ENCODE results near the gene DMD.
A peak's percentile ranks its signal among the peaks of the same experiment; 100 is the strongest.
"Not testable (repeated sequence)": the region's sequence is repeated elsewhere in the genome, so short reads cannot be mapped to it uniquely, and the experiment has no call there.

DMD gene

DNA sequence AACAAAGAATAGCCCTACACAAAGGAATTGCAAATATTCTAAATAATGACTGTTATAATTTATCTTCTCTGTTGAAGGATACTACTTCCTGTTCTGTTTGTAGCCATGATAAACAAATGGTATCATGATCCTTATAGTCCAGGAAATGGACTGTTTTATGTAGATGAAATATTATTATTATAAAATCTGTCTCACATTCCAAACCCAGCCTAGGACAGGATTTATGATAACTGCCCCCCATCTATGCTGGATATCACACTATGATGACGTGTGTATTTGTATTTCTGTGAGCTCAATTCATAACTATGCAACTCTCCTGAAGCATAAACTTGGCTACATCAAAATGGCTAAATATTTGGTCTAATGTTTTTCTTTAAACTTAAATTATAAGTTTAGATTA, 21.3 kb downstream of the DMD start:
- no peaks in the 10 kb centered on the region for H3K36me3 Mint-ChIP-seq (ENCODE audit: low read depth)
- H3K9me3 Mint-ChIP-seq: no peaks in the 10 kb centered on the region
- H3K4me3 Mint-ChIP-seq: no peak overlapping the region
- H3K27me3 Mint-ChIP-seq (ENCODE audit: low read depth): no peaks in the 10 kb centered on the region
- TF ChIP-seq, protein P1, sequence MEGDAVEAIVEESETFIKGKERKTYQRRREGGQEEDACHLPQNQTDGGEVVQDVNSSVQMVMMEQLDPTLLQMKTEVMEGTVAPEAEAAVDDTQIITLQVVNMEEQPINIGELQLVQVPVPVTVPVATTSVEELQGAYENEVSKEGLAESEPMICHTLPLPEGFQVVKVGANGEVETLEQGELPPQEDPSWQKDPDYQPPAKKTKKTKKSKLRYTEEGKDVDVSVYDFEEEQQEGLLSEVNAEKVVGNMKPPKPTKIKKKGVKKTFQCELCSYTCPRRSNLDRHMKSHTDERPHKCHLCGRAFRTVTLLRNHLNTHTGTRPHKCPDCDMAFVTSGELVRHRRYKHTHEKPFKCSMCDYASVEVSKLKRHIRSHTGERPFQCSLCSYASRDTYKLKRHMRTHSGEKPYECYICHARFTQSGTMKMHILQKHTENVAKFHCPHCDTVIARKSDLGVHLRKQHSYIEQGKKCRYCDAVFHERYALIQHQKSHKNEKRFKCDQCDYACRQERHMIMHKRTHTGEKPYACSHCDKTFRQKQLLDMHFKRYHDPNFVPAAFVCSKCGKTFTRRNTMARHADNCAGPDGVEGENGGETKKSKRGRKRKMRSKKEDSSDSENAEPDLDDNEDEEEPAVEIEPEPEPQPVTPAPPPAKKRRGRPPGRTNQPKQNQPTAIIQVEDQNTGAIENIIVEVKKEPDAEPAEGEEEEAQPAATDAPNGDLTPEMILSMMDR (IDR thresholded peaks at IDR 0.05; ENCODE audit: unreplicated experiment in 3 of 3): no peak
- H3K4me1 Mint-ChIP-seq: peaks cover 42% of the 10 kb centered on the region
- no peak overlapping the region for H3K27ac Mint-ChIP-seq

DNA sequence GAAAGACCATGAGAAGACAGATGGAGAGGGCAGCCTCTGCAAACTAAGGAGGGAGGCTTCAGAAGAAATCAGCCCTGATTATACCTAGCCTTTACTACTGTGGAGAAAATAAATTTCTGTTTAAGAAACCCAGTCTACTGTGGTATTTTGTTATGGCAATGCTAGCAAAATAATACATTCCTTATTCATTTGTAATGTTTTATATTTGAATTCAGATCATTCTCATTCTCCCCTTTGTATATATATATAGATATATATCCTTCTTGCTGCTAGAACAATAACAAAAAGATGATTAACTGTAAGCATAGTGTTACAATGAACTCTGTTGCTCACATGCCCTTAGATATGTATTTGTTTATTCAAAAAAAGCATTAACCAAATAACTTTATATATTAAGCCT, 22.5 kb downstream of the DMD start:
- peaks cover 41% of the 10 kb centered on the region for H3K4me1 Mint-ChIP-seq
- H3K9me3 Mint-ChIP-seq: no peaks in the 10 kb centered on the region
- TF ChIP-seq, protein P1 (IDR thresholded peaks at IDR 0.05; ENCODE audit: unreplicated experiment in 3 of 3): no peak
- no peak overlapping the region for H3K4me3 Mint-ChIP-seq
- no peaks in the 10 kb centered on the region for H3K27me3 Mint-ChIP-seq (ENCODE audit: low read depth)
- H3K36me3 Mint-ChIP-seq (ENCODE audit: low read depth): no peaks in the 10 kb centered on the region
- no peak overlapping the region for H3K27ac Mint-ChIP-seq

DNA sequence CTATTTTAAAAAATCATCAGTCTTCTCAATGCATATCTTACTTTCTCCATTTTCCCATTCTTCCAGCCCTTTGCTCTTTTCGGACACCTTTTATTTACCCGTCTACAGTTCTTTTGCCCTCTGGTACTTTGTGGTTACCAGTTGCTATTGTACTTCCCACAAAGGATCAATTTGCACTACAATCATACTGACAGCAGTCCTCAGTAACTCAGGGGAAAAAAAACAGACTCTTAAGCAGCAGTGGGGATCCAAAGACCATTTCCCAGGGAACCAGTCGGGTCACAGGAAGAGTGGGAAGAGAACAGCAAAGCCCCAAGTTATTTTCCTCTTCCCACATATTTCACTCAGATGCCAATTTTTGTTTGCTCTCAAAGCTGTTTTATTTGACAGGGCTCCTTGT, 23.1 kb downstream of the DMD start:
- no peaks in the 10 kb centered on the region for H3K36me3 Mint-ChIP-seq (ENCODE audit: low read depth)
- no peak overlapping the region for H3K27ac Mint-ChIP-seq
- H3K9me3 Mint-ChIP-seq: no peaks in the 10 kb centered on the region
- H3K4me3 Mint-ChIP-seq: no peak overlapping the region
- peaks cover 47% of the 10 kb centered on the region for H3K4me1 Mint-ChIP-seq
- TF ChIP-seq, protein P1 (IDR thresholded peaks at IDR 0.05; ENCODE audit: unreplicated experiment in 3 of 3): no peak
- no peaks in the 10 kb centered on the region for H3K27me3 Mint-ChIP-seq (ENCODE audit: low read depth)

DNA sequence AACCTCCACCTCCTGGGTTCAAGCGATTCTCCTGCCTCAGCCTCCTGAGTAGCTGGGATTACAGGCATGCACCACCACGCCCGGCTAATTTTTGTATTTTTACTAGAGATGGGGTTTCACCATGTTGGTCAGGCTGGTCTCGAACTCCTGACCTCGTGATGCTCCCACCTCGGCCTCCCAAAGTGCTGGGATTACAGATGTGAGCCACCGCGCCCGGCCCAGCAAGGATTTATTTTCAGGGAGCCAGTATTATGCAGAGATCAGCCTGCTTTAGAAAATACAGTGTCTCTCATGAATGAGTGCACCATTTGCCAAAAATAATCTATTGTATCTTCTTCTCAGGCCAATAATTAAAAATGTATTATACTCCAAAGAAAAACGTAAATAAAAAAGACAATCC, 26.5 kb downstream of the DMD start:
- H3K9me3 Mint-ChIP-seq; H3K27me3 Mint-ChIP-seq (ENCODE audit: low read depth); H3K36me3 Mint-ChIP-seq (ENCODE audit: low read depth); H3K4me3 Mint-ChIP-seq; H3K27ac Mint-ChIP-seq: not testable (repeated sequence)
- peaks cover 43% of the 10 kb centered on the region for H3K4me1 Mint-ChIP-seq

DNA sequence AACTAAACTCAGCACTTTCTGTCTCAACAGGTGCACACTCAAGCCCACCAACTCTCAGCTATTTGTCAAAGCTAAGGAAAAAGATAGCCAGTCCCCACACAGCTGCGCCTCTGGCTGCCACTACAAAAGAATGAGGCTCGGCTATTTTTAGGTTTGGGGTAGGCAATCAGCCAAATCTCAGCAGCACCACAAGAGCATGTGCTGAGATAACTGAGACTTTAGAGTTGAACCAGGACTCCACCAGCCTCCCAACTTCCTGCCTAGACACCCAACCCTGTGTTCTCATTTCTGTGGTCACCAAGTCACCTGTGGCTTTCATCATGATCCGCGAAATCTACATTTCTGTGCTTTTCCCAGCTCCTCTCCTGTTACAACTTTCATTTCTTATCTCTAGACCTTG, 28.0 kb downstream of the DMD start:
- Mint-ChIP-seq H3K9me3 (no peaks in the 10 kb centered on the region), H3K36me3 (ENCODE audit: low read depth) (no peaks in the 10 kb centered on the region), H3K4me1 (peaks cover 39% of the 10 kb centered on the region), H3K4me3 (no peak overlapping the region), H3K27ac (peak overlapping the region; percentile 48 to 79 (median 75)), H3K27me3 (ENCODE audit: low read depth) (no peaks in the 10 kb centered on the region)
- TF ChIP-seq, protein P1 (IDR thresholded peaks at IDR 0.05; ENCODE audit: unreplicated experiment in 3 of 3): no peak

DNA sequence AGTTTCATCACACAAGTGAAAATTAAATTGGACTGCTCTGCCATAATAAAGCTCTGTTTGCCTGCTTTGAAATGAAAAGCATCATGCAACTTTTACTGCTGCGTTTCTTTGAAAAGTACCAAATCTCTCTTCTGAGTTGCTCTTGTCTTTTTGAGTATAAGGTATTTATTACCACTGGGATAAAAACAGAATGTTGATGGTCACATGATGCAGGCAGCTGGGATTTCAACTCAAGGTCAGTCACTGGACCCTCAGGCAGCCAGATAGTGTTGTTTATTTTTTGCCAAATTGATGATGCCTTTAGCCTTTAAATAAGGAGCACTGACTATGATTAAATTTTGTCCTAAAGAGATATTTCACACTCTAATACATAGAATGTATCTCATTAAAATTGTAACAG, 32.7 kb downstream of the DMD start:
- H3K9me3 Mint-ChIP-seq: no peaks in the 10 kb centered on the region

More for the DNA sequence above, 32.7 kb downstream of the DMD start:
- Mint-ChIP-seq H3K27me3 (ENCODE audit: low read depth) (no peaks in the 10 kb centered on the region), H3K4me3 (peak overlapping the region in 1 of 3 experiments; percentile 39), H3K4me1 (peaks cover 24% of the 10 kb centered on the region), H3K36me3 (ENCODE audit: low read depth) (no peaks in the 10 kb centered on the region), H3K27ac (no peak overlapping the region)
- TF ChIP-seq, protein P1 (IDR thresholded peaks at IDR 0.05; ENCODE audit: unreplicated experiment in 3 of 3): no peak
